ENCODE measurements around the gene ABL1.
A peak's percentile ranks its signal among the peaks of the same experiment; 100 is the strongest.
"Not testable (repeated sequence)": the region's sequence is repeated elsewhere in the genome, so short reads cannot be mapped to it uniquely, and the experiment has no call there.

Gene ABL1

DNA sequence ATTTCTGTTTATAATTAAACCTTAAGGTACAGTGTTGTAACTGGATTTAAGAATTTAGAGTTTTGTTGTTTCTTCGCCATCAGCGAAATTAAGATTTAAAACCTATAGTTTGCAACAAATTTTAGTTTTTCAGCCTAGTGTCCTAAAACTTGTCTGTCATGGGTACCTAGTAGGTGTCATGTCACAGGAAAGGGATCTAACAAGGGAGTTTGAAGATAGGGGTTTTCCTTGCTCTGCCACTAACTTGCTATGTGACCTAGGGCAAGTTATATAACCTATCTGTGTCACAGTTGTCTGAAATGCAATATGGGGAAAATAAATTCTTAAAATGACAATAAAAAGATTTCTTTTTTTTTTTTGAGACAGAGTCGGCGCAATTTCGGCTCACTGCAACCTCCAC, 9.2 kb upstream of the ABL1 start:
- no peak for DNase-seq

DNA sequence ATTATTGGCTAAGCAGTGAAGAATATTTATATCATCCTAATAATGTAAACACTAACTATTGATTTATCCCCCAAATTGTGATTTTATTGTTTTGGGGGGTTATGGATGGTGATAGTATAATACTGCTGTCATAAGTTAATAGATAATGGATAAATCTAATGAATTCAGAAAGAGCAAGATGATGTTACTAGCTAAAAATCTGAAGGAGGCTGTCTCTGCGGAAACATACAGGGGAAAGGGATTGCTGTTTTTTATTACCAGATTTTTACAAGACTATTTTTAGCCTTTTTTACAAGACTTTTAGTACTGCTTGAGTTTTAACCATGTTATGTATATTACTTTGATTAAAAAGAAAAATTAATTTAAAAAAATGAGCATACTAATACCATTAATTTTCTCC, 5.3 kb upstream of the ABL1 start:
- DNase-seq = no peak

DNA sequence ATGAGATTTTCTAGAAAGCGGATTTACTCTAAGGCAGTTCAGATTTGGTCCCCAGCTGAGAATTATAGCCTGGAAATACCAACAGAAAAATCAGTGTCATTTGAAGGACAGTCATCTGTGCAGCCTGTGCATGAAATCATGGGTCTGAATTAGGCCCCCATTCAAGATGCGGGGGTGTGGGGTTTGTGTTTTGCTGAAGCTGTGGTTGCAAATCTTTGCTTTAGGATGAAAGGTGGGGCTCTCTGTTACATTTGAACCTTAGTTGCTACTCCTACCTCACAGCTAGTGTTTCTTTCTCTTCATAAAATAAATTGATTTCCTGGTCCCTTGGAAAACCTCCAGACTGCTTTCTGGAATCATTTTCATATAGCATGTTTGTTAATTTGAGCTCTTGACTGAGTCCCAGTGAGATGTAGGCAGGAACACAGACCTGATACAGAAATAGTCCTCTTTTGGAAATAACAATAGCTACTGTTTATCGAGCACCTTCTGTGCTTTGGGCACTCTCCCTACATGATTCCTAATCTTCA, 4.8 kb upstream of the ABL1 start:
- DNase-seq = no peak

DNA sequence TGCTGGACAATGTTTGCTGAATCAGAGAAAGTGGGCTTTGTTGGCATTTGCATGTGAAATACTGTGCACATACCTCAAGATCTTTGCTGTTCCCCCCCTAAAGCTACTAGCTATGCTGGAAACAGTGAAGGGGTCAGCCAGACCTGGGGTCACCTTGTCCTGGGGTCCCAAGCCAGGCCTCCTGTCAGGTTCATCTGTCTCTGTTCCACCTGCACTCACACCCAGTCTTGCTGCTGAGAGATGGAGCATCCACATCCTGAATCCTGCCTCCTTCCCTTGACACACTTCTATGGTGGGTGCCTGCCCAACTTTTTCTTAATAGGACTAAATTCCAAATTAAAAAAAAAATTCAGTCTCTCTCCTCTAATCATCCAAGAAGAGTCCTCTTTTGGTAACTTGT, 4.0 kb upstream of the ABL1 start:
- DNase-seq = no peak

DNA sequence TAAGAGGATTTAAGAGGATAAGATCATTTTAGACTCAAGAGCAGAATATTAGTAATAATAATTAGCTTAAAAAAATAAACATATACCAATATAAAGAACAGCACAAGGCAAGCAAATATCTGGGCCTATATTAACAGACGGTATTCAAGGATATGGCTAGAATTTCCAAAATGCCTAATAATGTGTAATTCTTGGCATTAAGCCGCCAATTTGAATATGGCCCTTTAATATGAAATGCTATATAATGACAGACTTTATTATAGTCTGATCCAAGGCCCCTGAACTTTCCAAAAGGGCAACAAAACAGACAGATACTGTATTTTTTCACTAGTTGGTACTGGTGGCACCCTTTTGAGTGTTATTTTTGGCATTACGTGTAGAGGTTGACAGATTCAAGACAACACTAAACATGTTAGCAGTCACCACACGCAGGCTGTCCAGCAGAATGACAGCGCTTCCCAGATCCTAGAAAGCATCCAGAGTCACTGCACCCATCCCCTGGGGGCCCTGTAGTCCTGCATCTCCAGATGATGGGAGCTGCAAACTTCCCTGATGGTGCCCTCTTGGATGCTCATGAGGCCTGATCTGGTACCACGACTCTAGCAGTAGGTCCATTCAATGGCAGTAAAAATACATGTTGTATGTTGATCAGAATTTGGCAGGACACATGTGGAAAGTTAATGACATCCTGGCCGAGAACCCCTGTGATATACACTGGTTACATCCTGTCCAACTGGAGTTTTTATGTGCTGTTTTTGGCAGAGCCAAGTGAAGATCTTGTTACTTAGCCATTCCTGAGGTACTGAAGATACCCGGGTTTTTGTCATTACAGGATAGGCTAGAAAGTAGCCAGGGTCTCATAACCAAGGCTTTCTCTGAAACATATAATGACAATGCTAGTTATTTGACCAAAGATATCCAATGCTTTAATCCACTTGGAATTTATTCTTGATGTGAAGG, 1.7 kb upstream of the ABL1 start:
- DNase-seq = no peak

DNA sequence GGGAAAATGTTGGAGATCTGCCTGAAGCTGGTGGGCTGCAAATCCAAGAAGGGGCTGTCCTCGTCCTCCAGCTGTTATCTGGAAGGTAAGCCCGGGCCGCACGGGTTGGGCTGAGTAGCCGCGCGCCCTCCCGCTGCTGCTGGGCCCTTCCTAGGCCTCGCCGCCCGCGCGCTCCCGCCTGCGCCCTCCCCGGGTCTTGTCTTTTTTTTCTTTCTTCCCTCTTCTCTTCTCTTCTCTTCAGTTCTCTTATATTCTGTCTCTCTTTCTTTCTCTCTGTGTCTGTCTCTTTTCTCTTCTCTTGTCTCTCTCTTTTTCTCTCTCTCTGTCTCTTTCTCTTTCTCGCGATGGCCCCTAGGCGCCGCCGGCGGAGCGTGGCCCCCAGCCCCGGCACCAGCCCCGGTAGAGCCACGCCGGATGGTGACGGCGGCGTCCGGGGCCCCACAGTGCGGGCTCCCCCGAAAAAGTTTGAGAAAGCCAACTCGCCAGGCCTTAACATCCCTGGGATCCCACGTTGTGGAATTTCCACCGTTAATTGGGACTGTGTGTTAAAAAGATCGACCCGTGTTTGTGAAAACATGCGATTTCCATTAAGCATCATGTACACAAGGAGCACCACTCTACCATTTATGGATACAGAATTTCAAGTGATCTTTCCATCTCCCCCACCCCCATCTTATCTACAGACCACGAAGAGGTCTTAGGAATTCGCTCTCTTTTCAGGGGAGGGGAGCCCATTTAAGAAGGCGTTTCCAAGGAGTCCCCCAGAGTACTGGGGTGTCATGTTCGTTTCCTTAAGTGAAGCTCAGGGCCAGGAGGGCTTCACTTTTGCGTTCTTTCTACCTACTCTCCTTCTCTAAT, 616 bp downstream of the ABL1 start:
- DNase-seq = peak in 1 of 2 donors; percentile 53

DNA sequence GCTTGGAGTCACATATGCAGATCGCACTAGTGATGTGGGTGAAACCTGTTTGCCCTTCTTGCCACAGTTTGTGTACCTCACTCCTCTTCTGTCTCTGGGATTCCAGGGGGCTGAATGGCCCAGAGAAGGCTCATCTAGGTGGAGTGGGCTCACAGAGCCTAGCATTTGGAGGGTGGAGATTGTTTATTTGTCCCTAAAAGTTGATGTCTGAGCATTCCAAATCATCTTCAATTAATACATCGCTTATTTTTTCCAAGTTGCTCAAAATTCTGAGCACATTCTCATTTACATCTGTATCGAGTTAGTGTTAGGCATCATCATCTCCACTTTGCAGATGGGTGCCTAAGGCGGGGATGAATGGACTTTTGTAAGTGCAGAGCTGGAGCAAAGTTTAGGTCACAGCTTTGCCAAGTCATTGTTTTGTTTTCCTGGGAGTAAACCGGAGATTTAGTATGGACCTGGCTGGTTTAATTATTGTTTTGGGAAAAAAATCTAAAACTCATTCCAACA, 2.0 kb downstream of the ABL1 start:
- DNase-seq = peak; percentile 49 to 81

DNA sequence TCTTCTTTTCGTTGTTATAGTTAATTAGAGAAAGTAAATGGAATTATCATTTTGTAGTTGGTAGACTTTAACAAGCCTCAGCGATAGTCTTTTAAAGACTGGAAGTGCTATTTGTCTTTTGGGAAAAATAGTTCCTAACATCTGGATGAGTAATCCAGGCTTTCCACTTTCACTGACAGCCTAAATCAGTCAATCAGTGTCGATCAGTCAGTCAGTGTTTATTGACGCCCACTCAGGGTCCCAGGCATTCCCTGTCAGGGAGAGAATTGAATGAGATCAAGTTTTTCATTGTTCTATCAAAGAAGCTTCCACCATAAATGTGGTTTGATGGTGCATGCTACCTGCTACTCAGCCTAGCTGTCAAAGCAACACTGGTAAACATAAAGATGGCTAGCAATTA, 2.6 kb downstream of the ABL1 start:
- DNase-seq = no peak

DNA sequence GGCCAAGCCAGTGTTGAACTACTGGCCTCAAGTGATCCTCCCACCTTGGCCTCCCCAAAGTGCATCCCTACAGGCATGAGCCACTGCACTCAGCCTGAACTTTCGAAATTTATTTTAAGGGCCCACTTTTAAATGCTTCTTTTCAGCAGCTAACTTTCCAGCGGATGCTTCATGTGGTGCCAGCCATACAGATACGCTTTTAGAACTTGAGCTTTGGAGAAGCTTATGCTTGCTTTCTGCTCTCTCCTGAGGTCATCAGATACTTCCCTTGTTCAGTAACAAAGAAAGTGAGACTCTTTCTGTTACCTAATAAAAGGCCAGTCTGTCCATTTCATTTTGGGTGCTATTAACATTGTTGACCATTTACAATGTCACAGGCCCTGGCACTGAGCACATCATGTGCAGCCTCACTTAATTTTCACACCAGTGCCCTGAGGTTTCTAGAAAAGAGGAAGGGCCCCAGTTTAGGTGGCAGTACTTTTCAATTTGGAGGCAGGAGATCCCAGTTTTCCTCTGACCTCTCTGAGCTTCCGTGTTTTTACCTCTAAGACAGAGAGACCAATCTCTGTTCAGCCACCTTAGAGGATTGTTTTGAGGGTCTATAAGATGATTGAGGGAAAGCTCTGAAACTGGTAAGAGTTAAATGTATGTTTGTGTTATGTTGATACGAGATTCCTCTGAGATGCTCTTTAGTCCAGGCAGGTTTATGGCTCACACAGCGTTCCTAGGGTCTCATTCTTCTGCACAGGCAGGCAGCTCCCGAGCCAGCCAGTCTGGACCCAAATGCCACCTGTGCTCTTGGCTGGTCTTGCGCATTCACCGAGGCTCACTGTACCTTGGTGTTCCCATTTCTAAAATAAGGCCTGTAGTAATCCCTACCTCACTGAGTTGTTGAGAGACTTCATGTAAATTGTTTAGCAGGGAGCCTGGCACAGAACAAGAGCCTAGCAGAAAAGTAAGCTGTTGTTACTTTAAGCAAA, 4.4 kb downstream of the ABL1 start:
- no peak for DNase-seq

DNA sequence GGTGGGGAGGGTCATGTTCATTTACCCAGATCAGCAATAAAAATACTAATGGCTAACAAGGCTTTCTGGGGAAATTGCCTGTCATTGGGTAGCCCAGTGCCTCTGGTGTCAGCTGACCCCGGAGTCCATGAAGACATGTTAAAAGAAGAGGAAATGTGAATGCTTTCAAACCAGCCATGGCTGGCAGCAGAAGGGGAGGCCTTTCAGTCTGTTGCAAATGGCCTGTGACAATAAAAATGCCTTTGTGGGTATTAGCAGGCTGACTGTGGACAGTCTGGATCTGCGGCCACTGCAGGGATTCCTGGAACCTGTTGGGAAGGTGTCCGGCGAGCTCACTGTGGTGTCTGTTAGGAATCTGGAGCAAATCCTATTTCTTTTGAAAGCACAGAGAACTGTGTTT, 7.5 kb downstream of the ABL1 start:
- no peak for DNase-seq

DNA sequence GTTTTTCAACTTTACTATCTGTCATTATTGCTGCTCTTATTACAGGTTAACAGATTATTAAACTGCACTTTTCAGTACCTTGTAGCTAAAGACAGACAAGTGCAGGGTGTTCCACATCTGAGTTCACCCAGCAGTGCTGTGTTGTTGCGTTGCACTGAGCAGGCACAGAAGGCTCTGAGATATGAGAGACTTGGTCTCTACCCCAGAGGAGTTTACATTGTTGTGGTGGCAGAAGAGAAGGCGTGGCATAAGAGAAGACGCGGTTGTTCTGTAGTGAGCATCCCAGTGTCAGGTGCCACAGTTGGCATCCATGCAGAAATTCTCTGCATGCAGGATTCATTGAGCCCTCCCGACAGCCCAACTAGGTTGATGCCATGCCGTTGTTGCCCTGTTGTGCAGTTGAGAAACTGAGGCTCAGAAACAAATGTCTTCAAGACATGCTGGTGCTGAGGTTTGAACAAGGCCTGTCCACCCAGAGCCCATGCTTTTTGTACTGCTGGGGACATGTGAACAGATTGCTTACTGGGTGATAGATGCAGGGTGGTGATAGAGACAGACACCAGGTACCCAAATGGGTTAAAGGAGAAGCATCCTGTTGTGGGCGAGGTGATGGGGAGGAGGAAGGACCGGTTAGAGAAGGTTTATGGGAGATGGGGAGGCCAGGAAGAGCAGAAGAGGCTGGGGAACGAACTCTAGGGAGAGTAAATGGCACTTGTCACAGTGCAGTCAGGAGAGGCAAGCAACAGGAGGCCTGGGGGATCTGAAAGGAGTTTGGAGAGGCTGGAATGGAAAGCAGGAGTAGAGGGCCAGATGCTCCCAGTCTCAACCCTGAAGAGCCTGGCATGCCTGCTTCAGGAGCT, 8.2 kb downstream of the ABL1 start:
- no peak for DNase-seq

DNA sequence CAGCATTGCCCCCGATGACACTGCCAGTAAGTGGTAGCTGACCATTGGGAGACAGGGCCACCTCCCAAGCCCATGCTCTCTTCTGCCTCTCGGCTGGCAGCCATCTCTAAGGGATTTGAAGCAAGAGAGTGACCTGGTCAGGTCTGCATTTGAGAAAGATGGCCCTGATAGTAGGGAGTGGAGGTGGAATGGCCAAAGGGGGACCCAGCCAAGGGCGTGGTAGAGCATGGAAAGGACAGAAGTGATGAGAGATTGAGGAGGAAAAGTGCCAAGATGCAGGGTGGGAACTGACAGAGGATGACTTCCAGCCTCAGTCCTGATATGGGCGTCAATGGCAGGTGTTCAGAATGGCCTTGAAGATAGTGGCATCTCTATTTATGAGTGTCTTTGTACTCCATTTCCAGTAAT, 9.0 kb downstream of the ABL1 start:
- DNase-seq = no peak

DNA sequence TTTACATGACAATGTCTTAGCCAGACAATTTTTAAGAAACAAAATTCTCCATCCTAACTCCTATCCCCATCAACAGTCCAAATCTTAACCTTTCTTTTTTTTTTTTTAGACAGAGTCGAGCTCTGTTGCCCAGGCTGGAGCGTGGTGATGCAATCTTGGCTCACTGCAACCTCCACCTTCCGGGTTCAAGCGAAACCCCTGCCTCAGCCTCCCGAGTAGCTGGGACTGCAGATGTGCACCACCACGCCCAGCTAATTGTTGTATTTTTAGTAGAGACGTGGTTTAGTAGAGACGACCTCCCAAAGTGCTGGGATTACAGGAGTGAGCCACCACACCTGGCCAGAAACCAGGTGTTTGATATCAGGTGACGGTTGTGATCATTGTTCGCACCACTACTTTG, 10.2 kb downstream of the ABL1 start:
- no peak for DNase-seq

DNA sequence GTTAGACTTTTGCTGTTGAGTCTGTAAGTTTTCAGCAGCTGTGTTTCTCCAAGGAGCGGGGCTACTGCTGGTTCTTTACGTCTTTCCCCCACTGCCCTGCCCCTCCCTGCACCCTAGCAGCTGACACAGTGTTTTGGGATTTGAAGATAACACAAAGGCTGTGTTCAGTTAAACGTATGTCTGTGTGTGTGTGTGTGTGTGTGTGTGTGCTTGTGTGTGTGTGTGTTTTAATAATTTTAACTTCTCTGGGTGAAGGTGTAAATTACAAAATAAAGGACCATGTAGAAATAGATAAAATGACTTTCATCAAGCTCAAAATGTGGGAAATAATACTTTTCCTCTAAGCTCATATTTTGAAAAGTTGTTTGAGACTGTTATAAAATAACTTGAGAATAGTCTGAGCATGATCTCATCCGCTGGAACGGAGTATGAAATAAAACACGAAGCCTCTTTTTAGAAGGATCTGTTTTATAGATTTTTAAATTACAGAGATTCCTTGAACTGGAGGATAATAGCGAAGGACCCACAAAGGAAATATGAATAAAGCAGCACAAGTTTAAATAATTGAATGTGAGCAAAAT, 10.9 kb downstream of the ABL1 start:
- no peak for DNase-seq

DNA sequence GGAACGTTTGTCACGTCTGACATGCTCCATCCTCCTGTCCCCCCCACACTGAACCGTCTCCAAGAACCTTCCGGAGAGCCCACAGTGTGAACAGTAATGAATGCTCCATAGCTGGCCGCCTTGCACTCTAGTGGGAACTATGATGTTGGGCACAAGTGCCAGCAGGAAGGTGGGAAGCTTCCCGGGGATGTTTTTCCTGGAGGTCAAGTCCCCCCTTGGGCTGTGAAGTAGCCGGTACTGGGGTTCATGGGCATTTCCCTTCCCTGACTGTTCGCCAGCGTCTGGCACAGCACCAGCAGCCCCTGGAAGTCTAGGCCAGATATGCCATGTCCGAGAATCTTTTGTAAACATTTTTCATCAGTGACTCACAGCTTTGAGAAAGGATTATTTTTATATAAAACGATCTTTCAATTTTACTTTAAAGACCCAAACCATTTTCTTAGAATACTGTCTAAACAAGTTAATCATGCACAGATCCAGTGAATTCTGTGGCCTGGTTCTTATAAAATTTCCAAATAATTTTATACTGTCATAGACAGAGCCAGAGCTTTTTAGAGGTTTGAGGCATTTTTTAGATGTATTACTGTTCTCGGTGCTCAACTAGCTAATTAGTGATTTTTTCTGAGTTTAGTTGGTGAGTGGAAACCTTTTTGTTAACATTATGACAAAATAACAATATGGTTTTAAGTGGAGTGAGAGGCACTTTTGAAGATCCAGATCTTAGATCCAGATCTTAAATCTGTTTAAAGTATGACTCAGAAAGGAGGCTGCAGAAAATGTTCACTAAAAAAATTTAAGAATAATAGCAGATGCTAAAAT, 11.6 kb downstream of the ABL1 start:
- peak; percentile 42 to 58 for DNase-seq

DNA sequence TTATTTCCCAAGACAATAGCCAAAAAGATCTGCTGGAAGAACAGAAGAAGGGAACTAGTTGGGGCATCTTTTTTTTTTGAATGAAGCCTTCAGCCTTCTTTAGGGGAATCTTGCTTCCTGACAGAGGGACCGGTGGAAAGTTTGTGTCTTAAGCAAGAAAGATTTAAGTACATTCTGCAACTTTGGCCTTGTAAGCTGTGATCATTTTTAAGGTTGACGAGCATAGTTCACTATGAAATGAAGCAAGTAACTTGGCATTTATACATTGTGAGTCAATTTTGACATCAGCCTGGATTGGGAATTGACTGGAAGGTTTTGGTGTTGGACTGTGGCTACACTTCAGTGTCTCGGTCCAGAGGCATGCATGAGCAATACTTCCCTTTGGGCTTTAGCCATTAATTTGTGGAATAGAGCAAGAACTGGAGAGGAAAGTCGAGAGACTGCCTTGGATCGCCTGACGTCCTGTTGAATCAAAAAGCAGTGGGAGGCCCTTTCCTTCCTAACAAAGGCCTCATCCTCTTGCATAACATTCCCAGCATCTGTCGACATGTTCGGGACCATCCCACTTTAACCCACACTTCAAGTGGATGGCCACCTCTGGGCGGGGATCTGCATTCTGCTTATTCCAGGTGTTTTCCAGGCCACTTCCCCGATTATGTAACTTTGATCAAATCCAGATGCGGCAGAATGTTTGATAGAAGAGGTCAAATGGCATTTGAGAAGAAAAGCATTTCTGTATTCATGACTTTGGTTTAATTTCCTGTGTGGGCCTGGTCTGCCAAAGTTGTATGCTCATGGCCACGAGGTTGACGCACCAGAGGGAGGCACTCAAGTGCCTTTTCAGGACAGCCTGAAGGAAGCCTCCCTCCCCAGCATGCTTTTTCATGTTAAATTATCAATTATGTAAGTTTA, 12.5 kb downstream of the ABL1 start:
- DNase-seq = no peak

DNA sequence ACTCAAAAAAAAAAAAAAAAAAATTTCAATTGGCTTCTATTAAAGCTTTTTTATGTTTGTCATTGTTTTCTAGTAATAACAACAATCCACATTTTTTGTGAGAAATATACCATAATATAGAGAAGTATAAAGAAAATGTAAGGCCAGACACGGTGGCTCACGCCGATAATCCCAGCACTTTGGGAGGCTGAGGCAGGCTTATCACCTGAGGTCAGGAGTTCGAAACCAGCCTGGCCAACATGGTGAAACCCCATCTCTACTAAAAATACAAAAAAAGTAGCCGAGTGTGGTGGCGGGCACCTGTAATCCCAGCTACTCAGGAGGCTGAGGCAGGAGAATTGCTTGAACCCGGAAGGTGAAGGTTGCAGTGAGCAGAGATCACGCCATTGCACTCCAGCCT, 13.5 kb downstream of the ABL1 start:
- DNase-seq = not testable (repeated sequence)

DNA sequence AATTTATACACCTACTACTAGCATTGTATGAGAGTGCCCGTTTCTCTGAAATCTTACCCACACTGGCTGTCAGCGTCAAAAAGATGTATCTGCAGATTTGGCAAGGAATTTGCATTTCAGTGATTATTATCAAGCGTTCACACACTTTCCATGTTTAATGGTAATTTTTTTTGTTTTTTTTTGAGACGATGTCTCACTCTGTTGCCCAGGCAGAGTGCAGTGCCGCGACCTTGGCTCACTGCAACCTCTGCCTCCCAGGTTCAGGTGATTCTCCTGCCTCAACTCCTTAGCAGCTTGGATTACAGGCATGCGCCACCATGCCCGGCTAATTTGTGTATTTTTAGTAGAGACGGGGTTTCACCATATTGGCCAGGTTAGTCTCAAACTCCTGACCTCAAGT, 14.3 kb downstream of the ABL1 start:
- no peak for DNase-seq

DNA sequence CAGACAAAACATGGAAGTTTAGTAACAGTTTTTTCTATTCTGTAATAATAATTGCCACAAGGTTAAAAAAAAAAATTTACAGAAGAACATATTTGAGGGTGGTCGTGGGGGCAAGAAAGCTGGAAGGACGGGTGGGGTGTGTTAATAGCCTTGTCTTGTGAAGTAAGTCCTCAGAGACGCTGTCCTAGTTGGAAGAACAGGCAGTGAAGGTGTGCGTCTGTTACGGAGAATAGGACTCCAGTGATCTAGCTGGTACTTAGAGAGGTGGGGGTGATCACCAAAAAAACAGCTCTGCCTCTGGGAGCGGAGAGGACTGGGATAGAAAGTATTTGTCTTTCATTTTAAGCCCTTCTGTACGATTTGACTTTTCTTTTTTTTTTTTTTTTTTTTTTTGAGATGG, 17.7 kb downstream of the ABL1 start:
- DNase-seq = no peak
